Measurements from ENCODE around the gene SFSWAP.

GRCh38 chr12:131845121-131845520, 134.2 kb downstream of the SFSWAP start:
- TF ChIP-seq GATA3 (IDR thresholded peaks at IDR 0.05; ENCODE audit: low read depth, low read length), result no peak
- no peak for TF ChIP-seq GATA2 (IDR thresholded peaks at IDR 0.05; ENCODE audit: low read depth, low read length)

Measured in SH-SY5Y (cell line).